Kidney capillary endothelial cell (primary cell): ENCODE data around the gene PPM1L.
"Not testable (repeated sequence)": the region's sequence is repeated elsewhere in the genome, so short reads cannot be mapped to it uniquely, and the experiment has no call there.

Experiments
- DNase-seq: peaks from one replicate; pipeline ENCODE4 v3.0.0-alpha.2; 2018; ENCODE audit warnings: low spot score

PPM1L gene

DNA sequence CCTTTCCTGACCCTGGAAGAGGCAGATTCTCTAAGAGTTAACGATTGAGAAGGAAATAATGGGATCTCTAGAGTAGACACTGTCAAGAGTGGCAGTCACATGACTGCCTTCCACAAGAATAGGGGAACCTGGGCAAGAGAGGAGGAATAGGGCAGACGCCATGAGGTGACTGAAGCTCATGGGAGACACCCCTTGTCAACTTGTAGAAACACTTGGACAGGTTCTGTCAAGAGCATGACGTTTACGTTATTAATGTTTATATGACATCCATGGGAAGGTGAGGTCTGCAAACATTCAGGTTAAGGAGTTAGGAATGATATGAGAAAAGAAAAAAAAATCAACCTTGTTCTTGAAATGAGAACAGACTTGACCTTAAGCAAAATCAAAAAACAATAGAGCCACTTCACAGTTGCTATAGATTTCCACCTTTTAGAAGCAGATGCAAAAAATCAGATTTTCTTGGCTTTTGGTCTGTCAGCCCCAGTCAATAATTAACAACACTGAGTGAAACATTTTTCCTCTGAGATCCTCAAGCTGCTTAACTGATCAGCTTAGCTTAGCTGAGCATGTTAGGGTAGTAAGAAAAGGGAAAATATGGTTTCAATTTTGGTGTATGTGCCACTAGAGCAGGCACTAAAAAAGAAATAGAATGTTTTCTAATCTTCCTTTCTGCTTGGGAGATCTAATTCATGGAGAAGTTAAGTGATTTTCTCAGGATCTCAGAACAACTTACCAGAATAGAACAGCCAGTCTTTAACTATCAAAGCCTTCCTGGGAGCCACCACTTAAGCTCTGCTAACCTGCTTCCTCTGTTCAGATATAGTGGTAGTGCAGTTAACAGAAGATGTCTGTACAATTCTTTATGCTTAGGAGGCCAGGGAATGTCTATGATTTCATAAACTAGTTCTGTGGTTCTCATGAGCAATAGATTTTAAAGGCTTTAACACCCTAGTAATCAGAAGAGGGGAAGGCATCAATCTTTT, 232.2 kb downstream of the PPM1L start:
- no peak for DNase-seq

GRCh38 chr3:160990446-160990845, 234.4 kb downstream of the PPM1L start:
- no peak for DNase-seq

DNA sequence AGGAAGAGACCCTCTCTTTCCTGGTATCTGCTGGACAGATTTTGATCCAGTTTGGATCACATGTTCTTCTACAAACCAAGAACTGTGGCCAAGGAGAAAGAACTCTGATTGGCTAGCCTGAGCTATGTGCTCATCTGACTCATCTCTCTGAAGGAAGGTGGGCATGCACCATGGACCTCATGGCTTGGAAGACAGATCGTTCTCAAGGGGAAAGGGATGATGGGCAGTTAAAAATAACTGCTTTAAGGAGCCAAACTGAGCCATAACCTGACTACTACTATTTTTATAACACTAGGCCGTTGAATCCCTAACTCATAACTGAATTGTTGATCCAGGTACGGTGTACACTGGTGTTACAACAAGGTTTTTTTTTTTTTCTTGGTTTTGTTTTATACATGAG, 236.7 kb downstream of the PPM1L start:
- no peak for DNase-seq

DNA sequence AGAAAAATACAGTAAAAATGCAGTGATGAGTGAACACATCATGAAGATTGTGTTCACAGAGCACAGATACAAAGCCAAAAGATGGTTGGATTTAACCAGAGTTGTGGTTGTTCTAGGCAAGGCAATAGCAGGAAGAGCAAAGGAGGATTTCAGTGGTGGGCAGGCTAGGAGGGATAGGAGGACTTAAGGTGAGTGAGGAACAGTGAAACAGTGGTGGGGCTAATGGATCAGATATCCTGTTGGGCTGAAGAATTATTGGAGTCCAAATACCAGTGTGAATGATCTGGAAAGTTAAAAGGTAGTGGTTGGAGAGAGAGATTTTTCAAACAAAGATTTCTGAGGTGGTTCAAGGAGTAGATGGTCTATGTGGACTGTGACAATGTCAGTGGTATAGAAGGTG, 240.8 kb downstream of the PPM1L start:
- DNase-seq = no peak

GRCh38 chr3:160998581-160998980, 242.6 kb downstream of the PPM1L start:
- no peak for DNase-seq

DNA sequence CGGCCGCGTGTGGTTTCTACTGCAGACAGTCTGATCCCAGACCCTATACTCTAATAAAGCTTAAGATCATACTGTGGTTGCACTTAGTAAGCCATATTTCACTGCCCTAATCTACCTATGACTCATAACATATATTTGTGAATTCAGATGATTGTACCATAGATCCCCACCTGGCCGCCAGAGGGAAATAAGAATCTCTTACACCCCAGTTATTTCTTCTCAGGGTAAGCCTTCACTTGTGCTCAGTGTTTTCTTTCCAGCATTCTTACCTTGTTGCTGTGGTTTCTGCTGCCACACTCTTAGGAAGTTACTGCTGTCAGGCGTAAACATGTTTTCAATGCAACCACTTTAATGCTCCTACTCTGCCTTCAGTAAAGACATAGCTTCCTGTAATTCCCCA, 243.2 kb downstream of the PPM1L start:
- no peak for DNase-seq

DNA sequence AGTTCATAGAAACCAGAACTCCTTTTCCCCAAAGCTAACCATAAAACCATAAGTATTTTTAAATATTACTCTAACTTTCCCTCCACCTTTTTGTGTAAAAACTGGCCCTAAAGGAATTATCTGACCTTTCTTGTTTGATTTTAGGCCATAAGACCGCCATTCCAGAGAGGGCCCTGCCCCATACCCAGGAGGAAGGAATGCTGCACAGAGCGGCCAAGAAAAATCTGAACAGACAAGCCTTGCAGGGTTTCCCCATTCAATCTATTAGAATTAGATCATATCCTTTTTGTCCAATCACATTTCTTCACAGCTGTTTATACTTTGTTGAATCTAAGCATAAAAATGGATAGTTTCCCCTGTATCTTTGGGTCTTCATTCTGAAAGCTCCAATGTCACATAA, 252.1 kb downstream of the PPM1L start:
- no peak for DNase-seq

DNA sequence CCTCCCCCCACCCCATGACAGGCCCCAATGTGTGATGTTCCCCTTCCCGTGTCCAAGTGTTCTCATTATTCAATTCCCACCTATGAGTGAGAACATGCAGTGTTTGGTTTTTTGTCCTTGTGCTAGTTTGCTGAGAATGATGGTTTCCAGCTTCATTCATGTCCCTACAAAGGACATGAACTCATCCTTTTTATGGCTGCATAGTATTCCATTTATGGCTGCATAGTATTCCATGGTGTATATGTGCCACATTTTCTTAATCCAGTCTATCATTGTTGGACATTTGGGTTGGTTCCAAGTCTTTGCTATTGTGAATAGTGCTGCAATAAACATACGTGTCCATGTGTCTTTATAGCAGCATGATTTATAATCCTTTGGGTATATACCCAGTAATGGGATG, 254.1 kb downstream of the PPM1L start:
- DNase-seq = not testable (repeated sequence)

DNA sequence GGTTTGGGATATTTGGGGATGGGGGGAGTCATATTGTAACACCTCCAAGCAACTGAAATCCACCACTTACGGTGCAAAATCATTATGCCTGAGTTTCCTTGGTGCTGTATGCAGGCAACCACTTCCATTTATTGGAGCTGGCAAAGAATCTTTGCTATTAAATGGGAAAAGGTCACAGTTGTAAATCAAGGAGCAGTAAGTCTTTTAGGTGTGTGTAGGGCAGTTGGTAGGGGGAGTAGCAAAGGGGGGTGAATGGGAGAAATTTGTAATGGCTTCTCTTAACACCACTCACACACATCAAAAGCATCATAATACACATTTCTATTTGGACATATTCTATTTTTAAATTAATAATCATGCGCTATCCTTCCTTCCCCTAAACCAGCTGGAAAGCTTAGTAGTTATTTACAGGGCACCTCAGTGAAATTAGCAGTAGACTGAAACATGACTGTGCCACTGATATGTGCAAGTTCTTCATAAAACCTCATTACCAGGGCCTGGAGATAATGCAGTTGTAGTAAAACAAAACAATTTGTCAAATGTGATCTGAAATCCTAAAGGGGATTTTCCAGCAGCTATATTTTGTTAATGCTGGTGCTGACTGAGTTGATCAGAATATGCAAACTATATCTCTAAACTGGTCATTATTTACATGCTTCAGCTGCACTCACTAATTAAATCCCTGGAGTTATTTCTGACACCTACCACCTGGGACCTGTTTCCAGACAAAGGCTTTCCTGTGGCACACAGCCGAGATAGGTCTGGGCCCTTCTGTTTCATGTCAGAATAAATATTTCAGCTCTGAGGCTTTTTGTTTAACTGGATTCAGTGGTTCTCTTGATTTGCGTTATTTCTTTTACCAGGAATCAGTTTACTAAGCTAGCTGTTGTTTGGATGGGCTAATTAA, 259.1 kb downstream of the PPM1L start:
- DNase-seq = no peak

DNA sequence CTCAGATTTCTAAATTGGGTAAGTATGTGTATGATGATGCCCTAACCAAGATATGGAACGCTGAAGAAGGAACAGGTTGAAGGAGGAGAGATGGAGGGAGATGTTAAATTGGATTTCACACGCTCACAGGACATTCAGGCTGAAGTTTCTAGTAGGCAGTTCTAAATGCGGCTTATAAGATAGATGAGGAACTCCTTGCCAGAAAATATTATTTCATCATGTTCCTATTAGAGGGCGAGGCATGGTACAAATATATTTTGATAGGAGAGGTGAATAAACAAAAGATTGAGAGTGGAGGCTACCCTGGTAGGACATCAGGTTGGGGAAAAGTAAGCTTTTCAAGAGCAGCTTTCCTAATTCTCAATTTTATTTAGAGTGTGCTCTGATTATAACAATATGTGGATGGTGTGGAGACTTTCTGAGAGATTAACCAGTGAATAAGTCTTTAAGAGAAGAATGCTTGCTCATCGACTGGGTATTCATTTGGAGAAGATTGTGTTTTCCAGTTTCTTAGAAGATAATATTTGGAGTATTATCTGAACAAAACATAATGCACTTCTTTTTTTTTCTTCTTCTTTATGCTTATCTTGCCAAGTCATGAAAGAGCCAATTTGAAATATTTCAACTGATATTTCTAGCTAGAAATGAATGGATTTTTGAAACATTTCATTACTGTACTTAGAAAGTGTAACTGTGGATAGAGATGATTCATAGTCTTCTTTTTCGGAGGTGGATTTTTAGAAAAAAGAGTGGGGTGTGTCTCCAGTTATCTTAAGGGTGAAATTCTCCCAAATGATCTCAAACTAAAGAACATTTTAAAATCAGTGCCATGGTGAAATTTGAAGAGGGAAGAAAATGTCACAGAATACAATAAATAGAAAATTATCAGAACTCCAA, 260.6 kb downstream of the PPM1L start:
- DNase-seq = no peak

- DNase-seq = no peak
Measured at GRCh38 chr3:161017971-161018370, 261.9 kb downstream of the PPM1L start.

DNA sequence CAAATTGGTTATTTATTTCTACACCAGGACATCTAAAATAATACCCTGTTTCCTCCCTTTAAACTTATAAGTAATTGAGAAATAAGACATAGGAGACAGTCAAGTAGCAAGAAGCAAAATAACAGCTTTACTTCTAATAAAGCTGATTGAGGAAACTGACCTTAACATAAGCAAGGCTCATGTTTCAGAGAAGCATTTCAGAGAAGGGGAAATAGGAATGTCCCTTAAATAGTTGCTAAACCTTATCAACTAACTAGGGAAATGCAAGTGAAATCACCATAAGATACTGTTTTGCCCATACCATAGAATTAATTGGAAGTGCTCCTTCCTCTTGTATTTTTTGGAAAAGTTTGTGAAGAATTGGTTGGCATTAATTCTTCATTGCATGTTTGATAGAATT, 264.2 kb downstream of the PPM1L start:
- no peak for DNase-seq

DNA sequence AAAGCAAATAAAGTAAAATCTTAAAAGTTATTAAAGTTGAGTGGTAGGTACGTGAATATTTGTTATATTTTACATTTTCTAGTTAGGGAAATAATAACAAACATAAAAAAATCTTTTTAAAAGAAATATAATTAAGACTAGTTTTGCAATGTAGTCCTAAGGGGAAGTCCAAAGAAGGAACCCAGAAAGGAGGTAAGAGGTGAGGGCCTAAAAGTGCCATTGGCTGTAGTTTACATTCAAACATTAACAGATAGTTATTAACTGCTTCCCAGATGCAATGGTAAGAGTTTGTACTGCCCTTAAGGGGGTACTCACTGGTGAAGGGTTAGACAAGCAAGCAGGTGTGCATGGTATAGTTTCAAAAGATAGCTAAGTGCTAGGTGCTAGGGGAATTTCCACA, 269.9 kb downstream of the PPM1L start:
- DNase-seq = no peak

DNA sequence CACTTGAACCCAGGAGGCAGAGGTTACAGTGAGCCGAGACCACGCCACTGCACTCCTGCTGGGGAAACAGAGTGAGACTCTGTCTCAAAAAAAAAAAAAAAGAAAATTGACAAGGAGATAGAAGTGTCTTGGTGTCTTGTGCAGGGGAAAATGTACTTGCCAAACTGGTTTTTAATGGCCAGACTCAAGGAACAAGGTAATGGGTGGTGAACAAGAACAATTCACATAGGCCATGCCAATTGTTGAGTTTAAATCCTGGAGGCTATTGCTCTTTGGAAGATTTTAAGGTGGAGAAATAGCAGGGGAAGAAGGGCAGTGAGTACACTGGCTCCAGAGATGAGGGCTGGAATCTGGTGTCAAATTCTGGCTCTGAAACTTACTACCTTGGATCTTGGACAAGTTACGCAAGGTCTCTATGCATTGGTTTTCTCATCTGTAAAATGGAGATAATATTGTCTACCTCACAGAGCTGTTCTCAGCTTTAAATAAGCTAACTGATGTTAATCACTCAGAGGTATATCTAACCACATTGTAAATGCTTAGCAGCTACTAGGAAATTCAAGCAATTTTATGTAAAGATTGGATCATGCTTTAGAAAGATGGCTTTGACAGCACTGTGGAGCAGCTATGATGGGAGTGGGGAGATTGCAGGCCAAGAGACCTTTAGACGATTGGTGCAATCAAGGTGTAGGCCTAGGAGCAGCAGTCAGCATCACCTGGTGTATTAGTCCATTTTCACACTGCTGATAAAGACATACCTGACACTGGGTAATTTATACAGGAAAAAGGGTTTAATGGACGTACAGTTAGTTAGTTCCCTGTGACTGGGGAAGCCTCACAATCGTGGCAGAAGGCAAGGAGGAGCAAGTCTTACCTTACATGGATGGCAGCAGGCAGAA, 270.8 kb downstream of the PPM1L start:
- no peak for DNase-seq

- no peak for DNase-seq
Measured at GRCh38 chr3:161028555-161029153, 272.6 kb downstream of the PPM1L start.

DNA sequence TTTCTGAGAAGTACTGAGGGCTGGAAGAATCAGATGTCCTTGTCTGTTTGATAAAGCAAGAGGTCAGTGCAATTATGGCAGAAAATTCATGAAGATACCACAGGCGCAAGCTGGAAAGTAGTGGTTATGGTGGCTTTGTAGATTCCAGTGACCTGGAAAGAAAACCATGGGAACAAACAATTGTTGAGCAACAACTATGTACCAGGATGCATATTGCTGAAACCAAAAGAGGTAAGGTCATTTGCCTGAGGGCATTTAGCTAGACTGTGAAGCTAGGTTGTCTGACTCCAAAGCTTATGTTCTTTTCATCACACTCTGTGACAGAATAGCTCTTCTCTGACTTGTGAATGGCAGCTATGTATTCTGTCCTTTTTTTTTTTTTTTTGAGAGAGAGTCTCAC, 275.1 kb downstream of the PPM1L start:
- DNase-seq = no peak

- DNase-seq = peak; percentile 67
Measured at GRCh38 chr3:161034913-161035550, 279.0 kb downstream of the PPM1L start.

GRCh38 chr3:161035711-161036110, 279.7 kb downstream of the PPM1L start:
- peak; percentile 38 for DNase-seq

DNA sequence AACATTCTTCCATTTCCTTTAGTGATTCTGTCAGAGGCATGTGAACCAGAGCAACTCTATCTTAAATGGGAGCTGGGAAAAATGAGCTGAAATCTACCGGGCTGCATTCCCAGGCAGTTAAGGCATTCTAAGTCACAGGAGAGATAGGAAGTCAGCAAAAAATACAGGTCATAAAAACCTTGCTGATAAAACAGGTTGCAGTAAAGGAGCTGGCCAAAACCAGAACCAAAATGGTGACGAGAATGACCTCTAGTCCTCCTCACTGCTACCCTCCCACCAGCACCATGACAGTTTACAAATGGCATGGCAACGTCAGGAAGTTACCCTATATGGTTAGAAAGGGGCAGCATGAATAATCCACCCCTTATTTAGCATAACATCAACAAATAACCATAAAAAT, 282.7 kb downstream of the PPM1L start:
- DNase-seq = no peak

DNA sequence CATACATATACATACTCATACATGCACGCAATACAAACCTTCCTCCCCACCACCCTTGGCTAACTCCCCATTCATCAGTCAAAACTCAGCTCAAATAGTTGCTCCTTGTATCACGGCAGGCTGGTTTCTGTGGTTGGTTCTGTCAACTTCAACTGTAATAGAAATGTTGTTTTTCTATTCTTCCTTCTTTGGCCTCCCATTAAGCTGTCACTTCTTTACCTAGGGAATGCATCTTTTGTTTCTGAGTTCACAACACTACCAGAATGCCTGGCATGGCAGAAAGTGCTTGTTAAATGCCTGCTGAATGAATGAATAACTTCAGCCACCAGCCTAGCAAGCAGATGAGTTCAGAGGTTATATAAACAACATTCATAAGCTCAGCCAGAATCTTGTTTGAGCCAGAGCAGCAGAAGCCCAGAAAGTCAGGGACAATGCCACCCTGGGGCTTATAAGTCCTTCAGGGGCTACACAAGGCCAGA, 286.0 kb downstream of the PPM1L start:
- no peak for DNase-seq
